K562 (cell line): ENCODE data around the gene ACTL9. TPM values are rescaled to one million over a fixed set of nuclear protein-coding genes. Genes with fewer than 3 reads are reported as not detected.

Experiments
- MAZ ChIP-seq, 2 experiments: fragments of 450-650 bp in 1 of 2; sonication (generic) in 1 of 2; formaldehyde crosslinking; IDR thresholded peaks in 1 of 2; conservative IDR thresholded peaks in 1 of 2; 2 replicates each; pipeline versions ENCODE4 v1.4.0 to v1.5.0; 2020; ENCODE audit warnings: mild to moderate bottlenecking in 1 of 2, missing genetic modification reagents in 1 of 2
- MECOM ChIP-seq: fragments of 250-450 bp; sonication (Bioruptor Pico); IDR thresholded peaks from 2 replicates; pipeline ENCODE4 v1.8.0; 2022; ENCODE audit warnings: inconsistent platforms
- MGA ChIP-seq: fragments of 450-650 bp; IDR thresholded peaks from 2 replicates; pipeline ENCODE4 v1.6.1; 2016; ENCODE audit warnings: mild to moderate bottlenecking, moderate library complexity
- NCOR1 ChIP-seq: fragments of 450-650 bp; IDR thresholded peaks from 2 replicates; pipeline ENCODE4 v1.6.1; 2016; ENCODE audit warnings: mild to moderate bottlenecking, moderate library complexity
- RHOXF2B ChIP-seq: fragments of 250-450 bp; sonication (Bioruptor Pico); conservative IDR thresholded peaks from 2 replicates; pipeline ENCODE4 v1.5.1; 2021
- SMAD3 ChIP-seq: fragments of 450-650 bp; formaldehyde crosslinking; conservative IDR thresholded peaks from 2 replicates; pipeline ENCODE4 v1.4.0; 2020; ENCODE audit warnings: mild to moderate bottlenecking
- U2AF2 ChIP-seq: fragments of 200-400 bp; formaldehyde crosslinking; optimal IDR thresholded peaks from 2 replicates; pipeline ENCODE3; 2017; ENCODE audit warnings: low read depth, mild to moderate bottlenecking, low read length
- ZNF324 ChIP-seq: fragments of 250-450 bp; sonication (Bioruptor Pico); IDR thresholded peaks from 2 replicates; pipeline ENCODE4 v1.4.0; 2020; ENCODE audit warnings: mild to moderate bottlenecking
- ZNF507 ChIP-seq: conservative IDR thresholded peaks from 2 replicates; pipeline ENCODE4 v1.6.1; 2017; ENCODE audit warnings: missing genetic modification characterization, missing compliant biosample characterization
- ZNF778 ChIP-seq: fragments of 450-650 bp; formaldehyde crosslinking; IDR thresholded peaks from 2 replicates; pipeline ENCODE4 v1.4.0; 2020; ENCODE audit warnings: mild to moderate bottlenecking, moderate library complexity
- polyA plus RNA-seq, 8 experiments: library from polyadenylated mRNA; depleted of rRNA in 4 of 8; stranded (reverse) in 5 of 8; unstranded in 3 of 8; fragments of >200 nt; fragmentation: Nextera tagmentation in 2 of 8; fragmentation: Illumina TruSeq in 1 of 8; extraction: Ambion mirVana in 2 of 8; extraction: Trizol in 1 of 8; gene quantifications; 2 replicates each; pipeline versions ENCODE4 v1.2.1 to v1.2.3, GENCODE V29; 2011 to 2014; ENCODE audit warnings: inconsistent platforms in 1 of 8, missing spikeins in 1 of 8
- total RNA-seq, 7 experiments: library from RNA; depleted of rRNA in 6 of 7; stranded (reverse); fragments of >200 nt in 6 of 7; fragmentation: Illumina TruSeq in 2 of 7; extraction: Trizol in 2 of 7; gene quantifications; 2 replicates each; pipeline versions ENCODE4 v1.2.1 to v1.2.3, GENCODE V29; 2011 to 2021; ENCODE audit warnings: low replicate concordance in 1 of 7
- TF ChIP-seq, protein P1 (sequence below): fragments of 250-450 bp; sonication (Bioruptor Pico); IDR thresholded peaks from 2 replicates; pipeline ENCODE4 v1.5.0; 2021; ENCODE audit warnings: mild to moderate bottlenecking, moderate library complexity
- TF ChIP-seq, protein P2 (sequence below), 3 experiments: IDR thresholded peaks in 2 of 3; conservative IDR thresholded peaks in 1 of 3; 2 replicates each; pipeline ENCODE4 v1.5.1; 2011 to 2012; ENCODE audit warnings: low read length in 3 of 3, mild to moderate bottlenecking in 3 of 3, control low read depth in 2 of 3, improper control_type of control experiment in 1 of 3, inconsistent platforms in 1 of 3, low read depth in 1 of 3, mixed read lengths in 1 of 3, moderate library complexity in 1 of 3; ENCODE audit not compliant: insufficient read depth in 2 of 3

Gene ACTL9
- total and polyA plus RNA-seq, 9 of the 15 experiments (the other 6 are each of a cell fraction or from before 2014, with no cell fraction given) = not detected

- TF ChIP-seq MGA (peak; percentile 81), U2AF2 (no peak), MAZ (CRISPR knock-in tag; conservative IDR thresholded peaks at IDR 0.05 in 1 of 2, IDR thresholded peaks at IDR 0.05 in 1 of 2) (no peak), NCOR1 (peak; percentile 20; the same call in 1 of the 2 replicates), ZNF507 (tag) (no peak), SMAD3 (no peak; the same call in 1 of the 2 replicates), ZNF324 (CRISPR knock-in tag) (no peak), ZNF778 (CRISPR knock-in tag) (no peak), RHOXF2B (CRISPR knock-in tag) (no peak), MECOM (CRISPR knock-in tag) (no peak)
- TF ChIP-seq, protein P1, sequence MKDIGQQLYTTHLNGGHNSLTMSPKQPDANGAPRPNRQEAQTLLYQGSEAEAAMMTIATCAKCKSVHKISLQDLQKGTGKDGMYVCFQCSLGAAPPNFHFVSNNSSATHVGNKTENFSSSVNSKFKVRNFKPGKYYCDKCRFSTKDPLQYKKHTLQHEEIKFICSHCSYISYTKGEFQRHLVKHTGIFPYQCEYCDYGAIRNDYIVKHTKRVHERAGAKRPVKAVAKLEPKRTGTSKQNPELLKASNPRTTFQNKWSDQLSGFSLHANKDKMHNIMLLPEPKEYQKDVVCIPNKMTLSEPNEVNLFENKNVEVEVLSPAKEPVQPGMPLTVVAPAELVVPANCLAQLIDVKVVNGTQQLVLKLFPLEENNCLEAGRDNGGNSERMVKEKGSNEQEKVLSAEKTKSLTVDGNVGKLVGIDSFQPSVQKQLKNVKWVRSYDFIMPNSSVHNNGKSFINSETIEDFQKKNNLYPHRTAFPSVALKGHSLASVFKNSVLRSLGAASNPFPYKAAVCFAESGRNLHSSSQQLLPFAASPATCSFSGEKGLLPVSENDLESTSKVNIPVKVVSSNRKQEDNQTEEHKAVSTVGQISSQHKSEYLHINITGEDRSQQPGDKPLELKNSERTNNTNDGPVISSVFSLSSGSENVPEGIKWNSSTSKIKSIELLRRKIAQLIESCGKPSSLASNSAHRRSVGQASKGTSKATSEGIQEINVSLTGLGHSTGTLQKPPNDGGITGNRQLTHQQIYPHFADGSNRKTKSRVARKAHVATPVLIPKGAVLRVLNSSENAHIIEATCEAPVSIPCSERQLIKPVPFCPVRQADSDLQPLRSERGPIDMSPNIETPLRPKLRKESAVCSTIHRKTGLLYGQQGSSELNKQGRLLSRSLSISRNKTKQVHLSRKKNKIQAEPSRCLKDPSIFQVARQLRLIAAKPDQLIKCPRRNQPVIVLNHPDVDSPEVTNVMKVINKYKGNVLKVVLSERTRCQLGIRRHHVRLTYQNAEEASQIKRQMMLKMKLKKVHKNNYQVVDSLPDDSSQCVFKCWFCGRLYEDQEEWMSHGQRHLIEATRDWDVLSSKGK = no peak
- TF ChIP-seq, protein P2, sequence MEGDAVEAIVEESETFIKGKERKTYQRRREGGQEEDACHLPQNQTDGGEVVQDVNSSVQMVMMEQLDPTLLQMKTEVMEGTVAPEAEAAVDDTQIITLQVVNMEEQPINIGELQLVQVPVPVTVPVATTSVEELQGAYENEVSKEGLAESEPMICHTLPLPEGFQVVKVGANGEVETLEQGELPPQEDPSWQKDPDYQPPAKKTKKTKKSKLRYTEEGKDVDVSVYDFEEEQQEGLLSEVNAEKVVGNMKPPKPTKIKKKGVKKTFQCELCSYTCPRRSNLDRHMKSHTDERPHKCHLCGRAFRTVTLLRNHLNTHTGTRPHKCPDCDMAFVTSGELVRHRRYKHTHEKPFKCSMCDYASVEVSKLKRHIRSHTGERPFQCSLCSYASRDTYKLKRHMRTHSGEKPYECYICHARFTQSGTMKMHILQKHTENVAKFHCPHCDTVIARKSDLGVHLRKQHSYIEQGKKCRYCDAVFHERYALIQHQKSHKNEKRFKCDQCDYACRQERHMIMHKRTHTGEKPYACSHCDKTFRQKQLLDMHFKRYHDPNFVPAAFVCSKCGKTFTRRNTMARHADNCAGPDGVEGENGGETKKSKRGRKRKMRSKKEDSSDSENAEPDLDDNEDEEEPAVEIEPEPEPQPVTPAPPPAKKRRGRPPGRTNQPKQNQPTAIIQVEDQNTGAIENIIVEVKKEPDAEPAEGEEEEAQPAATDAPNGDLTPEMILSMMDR (IDR thresholded peaks at IDR 0.05 in 2 of 3, conservative IDR thresholded peaks at IDR 0.05 in 1 of 3; ENCODE audit: insufficient read depth in 2 of 3, low read depth in 1 of 3, low read length in 3 of 3) = no peak
Observed at GRCh38 chr19:8705742-8706141, 7.1 kb upstream of the ACTL9 start (continued).
